Naive thymus-derived CD4-positive, alpha-beta T cell (primary cell): ENCODE measurements around the gene ZSCAN10. TPM values are rescaled to one million over a fixed set of nuclear protein-coding genes. Genes with fewer than 3 reads are reported as not detected.
A peak's percentile ranks its signal among the peaks of the same experiment; 100 is the strongest.
"Not testable (repeated sequence)": the region's sequence is repeated elsewhere in the genome, so short reads cannot be mapped to it uniquely, and the experiment has no call there.

ENCODE experiments used
- ATAC-seq: fragments of 150-1000 bp; cut with Tn5 transposase; 2 replicates; pipeline ENCODE4 v1.10.0; 2021; ENCODE audit warnings: mild to moderate bottlenecking, moderate library complexity
- CTCF ChIA-PET: fragments of 350-600 bp; sonication (Branson Sonifier 250); formaldehyde crosslinking; loops from one replicate; lab custom pipeline; 2021; ENCODE audit warnings: antibody characterized with exemption; lab: Charles Lee
- POLR2A ChIA-PET: fragments of 350-600 bp; sonication (Branson Sonifier 250); formaldehyde crosslinking; loops from one replicate; lab custom pipeline; 2021; ENCODE audit warnings: antibody characterized with exemption, inconsistent platforms; lab: Charles Lee
- DNase-seq, 9 donors: peaks; one replicate each; pipeline versions ENCODE4 v3.0.0 to v3.0.0-alpha.2; 2020 to 2022; ENCODE audit warnings: mixed read lengths in 1 of 9
- H3K27ac ChIP-seq: one replicate; pipeline ENCODE4 v1.7.0; 2013; ENCODE audit warnings: mild to moderate bottlenecking, low read depth, low read length, moderate library complexity
- H3K27me3 ChIP-seq, 2 donors: one replicate each; pipeline ENCODE4 v1.7.0; 2013; ENCODE audit warnings: low read length in 2 of 2, mild to moderate bottlenecking in 2 of 2, moderate library complexity in 2 of 2; ENCODE audit not compliant: control insufficient read depth in 2 of 2, insufficient read depth in 2 of 2
- H3K36me3 ChIP-seq, 3 experiments: 1 replicate in 2 of 3; 2 replicates in 1 of 3; pipeline ENCODE4 v1.7.0; 2013; ENCODE audit warnings: low read length in 3 of 3, mild to moderate bottlenecking in 3 of 3, moderate library complexity in 1 of 3; ENCODE audit not compliant: insufficient read depth in 3 of 3, control insufficient read depth in 2 of 3
- H3K4me1 ChIP-seq, 2 donors: one replicate each; pipeline ENCODE4 v1.7.0; 2013; ENCODE audit warnings: low read length in 2 of 2, mild to moderate bottlenecking in 2 of 2, moderate library complexity in 1 of 2; ENCODE audit not compliant: control insufficient read depth in 2 of 2, insufficient read depth in 2 of 2
- H3K4me3 ChIP-seq: 2 replicates; pipeline ENCODE4 v1.7.0; 2013; ENCODE audit warnings: mild to moderate bottlenecking, low read length
- H3K9me3 ChIP-seq, 3 experiments: 1 replicate in 2 of 3; 2 replicates in 1 of 3; pipeline ENCODE4 v1.7.0; 2013; ENCODE audit warnings: low read length in 3 of 3; ENCODE audit not compliant: control insufficient read depth in 2 of 3
- H3K27ac Mint-ChIP-seq, 9 donors: one replicate each; pipeline ENCODE4 v1.8.0; 2020 to 2022; ENCODE audit warnings: mixed read lengths in 9 of 9, mild to moderate bottlenecking in 8 of 9, moderate library complexity in 5 of 9, inconsistent platforms in 2 of 9
- H3K27me3 Mint-ChIP-seq, 5 donors: one replicate each; pipeline ENCODE4 v1.8.0; 2021 to 2022; ENCODE audit warnings: mixed read lengths in 5 of 5, mild to moderate bottlenecking in 1 of 5
- H3K36me3 Mint-ChIP-seq, 5 donors: one replicate each; pipeline ENCODE4 v1.8.0; 2020 to 2022; ENCODE audit warnings: mixed read lengths in 5 of 5, mild to moderate bottlenecking in 3 of 5, inconsistent platforms in 1 of 5
- H3K4me1 Mint-ChIP-seq, 7 donors: one replicate each; pipeline ENCODE4 v1.8.0; 2020 to 2022; ENCODE audit warnings: mixed read lengths in 7 of 7, mild to moderate bottlenecking in 3 of 7, inconsistent platforms in 1 of 7
- H3K4me3 Mint-ChIP-seq, 10 donors: one replicate each; pipeline ENCODE4 v1.8.0; 2020 to 2022; ENCODE audit warnings: mild to moderate bottlenecking in 10 of 10, mixed read lengths in 10 of 10, moderate library complexity in 6 of 10, inconsistent platforms in 2 of 10
- H3K9me3 Mint-ChIP-seq, 11 donors: one replicate each; pipeline ENCODE4 v1.8.0; 2020 to 2022; ENCODE audit warnings: mixed read lengths in 11 of 11, mild to moderate bottlenecking in 4 of 11, inconsistent platforms in 1 of 11, moderate library complexity in 1 of 11
- intact Hi-C, 2 donors: fragments of 100-400 bp; cut with micrococcal nuclease; formaldehyde crosslinking; loops; one replicate each; pipeline ENCODE4 v1.15.1; 2023
- polyA plus RNA-seq, 2 donors: library from polyadenylated mRNA; unstranded; fragments of 300-500 nt; fragmentation: Illumina TruSeq; gene quantifications; one replicate each; pipeline ENCODE4 v1.2.3, GENCODE V29; 2021
- total RNA-seq, 6 experiments: library from RNA in 5 of 6; stranded (reverse) in 5 of 6; gene quantifications; 1 replicate in 5 of 6; 2 replicates in 1 of 6; pipeline ENCODE4 v1.2.3 and lab custom pipeline; 2021 to 2026

Gene ZSCAN10
- total and polyA plus RNA-seq, 7 experiments from 2014 or later, result 0.22 to 0.61 (median 0.32) TPM; not detected in 3

DNA sequence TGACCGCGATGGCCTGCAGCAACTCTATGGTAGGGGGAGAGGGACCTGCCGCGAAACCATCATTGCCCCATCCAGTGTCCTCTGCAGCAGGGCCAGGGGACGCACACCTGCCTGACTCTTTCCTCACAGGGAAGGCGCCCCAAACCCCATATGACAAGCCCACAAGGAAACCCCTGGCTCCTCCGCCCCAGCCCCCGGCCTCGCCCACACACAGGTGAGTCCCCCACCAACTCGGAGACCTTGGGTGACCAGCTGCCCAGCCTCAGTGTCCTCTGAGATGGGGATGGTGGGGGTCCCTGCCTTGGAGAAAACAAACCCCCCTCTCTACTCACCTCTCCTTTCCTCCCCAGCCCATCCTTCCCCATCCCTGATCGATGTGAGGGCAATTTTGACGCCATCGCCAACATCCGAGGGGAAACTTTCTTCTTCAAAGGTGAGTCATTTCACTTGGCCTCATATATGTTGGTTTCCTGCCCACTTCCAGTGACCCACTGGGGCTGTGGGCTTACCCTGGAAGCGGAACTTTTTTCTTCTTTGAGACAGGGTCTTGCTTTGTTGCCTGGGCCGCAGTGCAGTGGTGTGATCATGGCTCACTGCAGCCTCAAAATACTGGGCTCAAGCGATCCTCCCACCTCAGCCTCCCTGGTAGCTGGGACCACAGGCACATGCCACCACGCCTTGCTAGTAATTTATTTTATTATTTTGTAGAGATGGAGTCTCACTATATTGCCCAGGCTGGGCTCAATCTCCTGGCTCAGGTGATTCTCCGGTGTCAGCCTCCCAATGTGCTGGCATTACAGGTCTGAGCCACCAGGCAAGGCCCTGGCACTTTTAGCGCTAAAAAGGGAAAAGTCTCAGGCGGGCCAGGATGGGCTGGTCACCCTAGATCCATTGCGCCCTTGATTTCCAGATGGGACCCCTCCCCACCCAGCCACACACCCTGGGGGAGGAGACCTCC is 41.6 kb downstream of the ZSCAN10 start:
- Mint-ChIP-seq H3K27me3 (no peaks in the 10 kb centered on the region), H3K36me3 (peaks cover 0 to 45% (median 3%) of the 10 kb centered on the region in 5 donors), H3K4me3 (peak overlapping the region in 8 of 10 donors; percentile 21 to 94 (median 68)), H3K27ac (peak overlapping the region in 4 of 9 donors; percentile 24 to 93 (median 40)), H3K4me1 (peaks cover 30 to 58% (median 42%) of the 10 kb centered on the region in 7 donors), H3K9me3 (no peaks in the 10 kb centered on the region)
- ChIA-PET CTCF (interaction anchor here (0.8 to 13.9 kb wide), 9 partner anchors 10 to 101 kb away, joined by 3 to 244 read pairs (median 9); partner anchors contain the start of gene ZNF213), POLR2A (interaction anchor here (1.0 to 10.4 kb wide), 14 partner anchors 10 to 111 kb away, joined by 3 to 182 read pairs (median 6); partner anchors contain the start of gene ZNF213)
- Histone ChIP-seq H3K27me3 (no peaks in the 10 kb centered on the region), H3K4me1 (peaks cover 25 to 46% of the 10 kb centered on the region in 2 donors), H3K9me3 (no peaks in the 10 kb centered on the region), H3K4me3 (no peak overlapping the region), H3K36me3 (peaks cover 0 to 10% (median 0%) of the 10 kb centered on the region in 3 experiments), H3K27ac (no peak overlapping the region)
- DNase-seq, result no peak
- ATAC-seq, result no peak
- intact Hi-C loops, result loop anchor here (1.0 to 2.0 kb wide), 5 partner anchors 17 to 101 kb away; no protein-coding TSS in a partner anchor

GRCh38 chr16:3056336-3057180 is 42.5 kb downstream of the ZSCAN10 start:
- Mint-ChIP-seq H3K36me3 (peaks cover 0 to 47% (median 3%) of the 10 kb centered on the region in 5 donors), H3K4me1 (peaks cover 23 to 60% (median 43%) of the 10 kb centered on the region in 7 donors), H3K27ac (peak overlapping the region in 2 of 9 donors; percentile 24 to 93), H3K9me3 (no peaks in the 10 kb centered on the region), H3K27me3 (no peaks in the 10 kb centered on the region), H3K4me3 (peak overlapping the region in 5 of 10 donors; percentile 54 to 94 (median 88))
- Histone ChIP-seq H3K36me3 (peaks cover 0 to 10% (median 0%) of the 10 kb centered on the region in 3 experiments), H3K27ac (no peak overlapping the region), H3K4me3 (no peak overlapping the region), H3K9me3 (no peaks in the 10 kb centered on the region), H3K27me3 (no peaks in the 10 kb centered on the region), H3K4me1 (peaks cover 25 to 46% of the 10 kb centered on the region in 2 donors)
- ChIA-PET CTCF (interaction anchor here (0.7 to 13.9 kb wide), 3 partner anchors 28 to 606 kb away, joined by 3 to 244 read pairs (median 4); partner anchors contain the start of gene ZNF213), POLR2A (interaction anchor here (0.5 to 1.7 kb wide), 3 partner anchors 9 to 112 kb away, joined by 3 to 7 read pairs (median 5); no protein-coding TSS in a partner anchor)
- DNase-seq (no peak), ATAC-seq (no peak)
- intact Hi-C loops, result no loop called here

GRCh38 chr16:3055734-3056115 is 43.4 kb downstream of the ZSCAN10 start:
- Histone ChIP-seq H3K27ac (peak overlapping the region; percentile 21), H3K36me3 (peaks cover 0 to 10% (median 0%) of the 10 kb centered on the region in 3 experiments), H3K4me1 (peaks cover 25 to 46% of the 10 kb centered on the region in 2 donors)
- H3K27ac Mint-ChIP-seq, result peak overlapping the region in 4 of 9 donors; percentile 67 to 93 (median 74)
- DNase-seq, H3K9me3 ChIP-seq, H3K9me3 Mint-ChIP-seq, H3K27me3 Mint-ChIP-seq, intact Hi-C loops, H3K4me3 ChIP-seq, ATAC-seq, H3K27me3 ChIP-seq: not testable (repeated sequence)
- ChIA-PET CTCF (interaction anchor here (13.9 kb wide), 1 partner anchor 74 kb away, joined by 244 read pairs; the partner anchor contains the start of gene ZNF213), POLR2A (interaction anchor here (1.0 to 1.7 kb wide), 2 partner anchors 8 to 10 kb away, joined by 3 to 5 read pairs; partner anchors contain the start of gene IL32)
- H3K4me1 Mint-ChIP-seq, result peaks cover 23 to 67% (median 51%) of the 10 kb centered on the region in 7 donors
- H3K4me3 Mint-ChIP-seq, result peak overlapping the region in 6 of 10 donors; percentile 10 to 90 (median 54)
- H3K36me3 Mint-ChIP-seq, result peaks cover 0 to 54% (median 3%) of the 10 kb centered on the region in 5 donors

- no peaks in the 10 kb centered on the region for H3K27me3 ChIP-seq
- peak overlapping the region; percentile 2 to 90 (median 62) for H3K4me3 Mint-ChIP-seq
- intact Hi-C loops, result no loop called here
- H3K9me3 Mint-ChIP-seq, result no peaks in the 10 kb centered on the region
- peaks cover 0 to 10% (median 0%) of the 10 kb centered on the region in 3 experiments for H3K36me3 ChIP-seq
- H3K36me3 Mint-ChIP-seq, result peaks cover 0 to 57% (median 3%) of the 10 kb centered on the region in 5 donors
- no peak for DNase-seq
- H3K9me3 ChIP-seq, result no peaks in the 10 kb centered on the region
- no peak overlapping the region for H3K4me3 ChIP-seq
- ATAC-seq, result no peak
- peaks cover 17 to 67% (median 51%) of the 10 kb centered on the region in 7 donors for H3K4me1 Mint-ChIP-seq
- no peaks in the 10 kb centered on the region for H3K27me3 Mint-ChIP-seq
- CTCF ChIA-PET, result interaction anchor here (13.9 kb wide), 1 partner anchor 75 kb away, joined by 244 read pairs; the partner anchor contains the start of gene ZNF213
- peak overlapping the region; percentile 20 to 93 (median 71) for H3K27ac Mint-ChIP-seq
- H3K4me1 ChIP-seq, result peaks cover 25 to 42% of the 10 kb centered on the region in 2 donors
- POLR2A ChIA-PET, result interaction anchor here (0.6 to 1.0 kb wide), 3 partner anchors 11 to 37 kb away, joined by 3 read pairs; partner anchors contain the start of gene IL32
- H3K27ac ChIP-seq, result peak overlapping the region; percentile 21
Observed at GRCh38 chr16:3054965-3055733, 43.9 kb downstream of the ZSCAN10 start.

- H3K9me3 ChIP-seq, DNase-seq, POLR2A ChIA-PET, intact Hi-C loops, CTCF ChIA-PET, H3K27me3 Mint-ChIP-seq, H3K9me3 Mint-ChIP-seq, H3K36me3 ChIP-seq, H3K27ac ChIP-seq, H3K4me3 ChIP-seq, H3K27me3 ChIP-seq: not testable (repeated sequence)
- peaks cover 16 to 69% (median 48%) of the 10 kb centered on the region in 7 donors for H3K4me1 Mint-ChIP-seq
- H3K4me1 ChIP-seq, result peaks cover 17 to 34% of the 10 kb centered on the region in 2 donors
- peak overlapping the region in 2 of 9 donors; percentile 34 to 62 for H3K27ac Mint-ChIP-seq
- peak overlapping the region in 2 of 10 donors; percentile 18 to 70 for H3K4me3 Mint-ChIP-seq
- ATAC-seq, result peak; percentile 31
- peaks cover 0 to 59% (median 3%) of the 10 kb centered on the region in 5 donors for H3K36me3 Mint-ChIP-seq
Observed at GRCh38 chr16:3053330-3053710, 45.8 kb downstream of the ZSCAN10 start.
